ENCODE measurements around the gene CCHCR1.

The CCHCR1 gene

DNA sequence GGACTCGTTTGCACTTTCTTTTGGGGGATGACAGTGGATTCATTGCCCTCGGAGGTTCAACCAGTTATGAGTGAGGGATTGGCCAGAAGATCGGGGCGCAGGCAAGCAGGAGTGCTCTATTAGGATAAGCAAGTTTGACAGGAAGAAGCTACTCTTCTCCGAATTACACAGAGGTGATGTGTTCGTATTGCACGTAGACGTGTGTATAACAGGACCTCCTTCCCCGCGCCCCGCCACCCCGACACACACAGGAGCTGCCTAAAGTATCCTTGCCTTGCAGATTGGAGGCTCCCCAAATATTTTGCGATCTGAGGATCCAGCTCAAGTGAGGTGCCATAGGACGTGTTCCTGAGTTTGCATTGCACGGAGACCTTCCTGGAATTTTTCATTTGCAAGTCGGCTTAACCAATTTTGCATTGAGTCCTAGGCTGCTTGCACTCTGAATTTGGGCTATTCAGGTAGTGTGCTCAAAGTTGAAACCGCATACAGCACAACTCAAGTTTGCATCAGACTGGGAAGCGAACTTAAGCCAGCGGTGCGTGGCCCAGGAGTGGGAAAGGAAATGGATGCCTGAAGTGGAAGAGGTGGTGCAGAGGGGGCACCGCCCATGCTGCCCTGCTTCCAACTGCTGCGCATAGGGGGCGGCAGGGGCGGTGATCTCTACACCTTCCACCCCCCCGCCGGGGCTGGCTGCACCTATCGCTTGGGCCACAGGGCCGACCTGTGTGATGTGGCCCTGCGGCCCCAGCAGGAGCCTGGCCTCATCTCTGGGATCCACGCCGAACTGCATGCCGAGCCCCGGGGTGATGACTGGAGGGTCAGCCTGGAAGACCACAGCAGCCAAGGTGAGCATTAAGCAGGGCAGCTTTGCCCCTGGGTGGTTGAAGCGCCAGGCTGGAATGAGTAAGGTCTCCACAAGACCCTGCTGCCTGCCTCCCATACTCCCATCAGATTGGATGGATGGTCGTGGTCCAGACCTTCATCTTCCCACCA, 1.6 kb upstream of the CCHCR1 start:
- DNase-seq = no peak

DNA sequence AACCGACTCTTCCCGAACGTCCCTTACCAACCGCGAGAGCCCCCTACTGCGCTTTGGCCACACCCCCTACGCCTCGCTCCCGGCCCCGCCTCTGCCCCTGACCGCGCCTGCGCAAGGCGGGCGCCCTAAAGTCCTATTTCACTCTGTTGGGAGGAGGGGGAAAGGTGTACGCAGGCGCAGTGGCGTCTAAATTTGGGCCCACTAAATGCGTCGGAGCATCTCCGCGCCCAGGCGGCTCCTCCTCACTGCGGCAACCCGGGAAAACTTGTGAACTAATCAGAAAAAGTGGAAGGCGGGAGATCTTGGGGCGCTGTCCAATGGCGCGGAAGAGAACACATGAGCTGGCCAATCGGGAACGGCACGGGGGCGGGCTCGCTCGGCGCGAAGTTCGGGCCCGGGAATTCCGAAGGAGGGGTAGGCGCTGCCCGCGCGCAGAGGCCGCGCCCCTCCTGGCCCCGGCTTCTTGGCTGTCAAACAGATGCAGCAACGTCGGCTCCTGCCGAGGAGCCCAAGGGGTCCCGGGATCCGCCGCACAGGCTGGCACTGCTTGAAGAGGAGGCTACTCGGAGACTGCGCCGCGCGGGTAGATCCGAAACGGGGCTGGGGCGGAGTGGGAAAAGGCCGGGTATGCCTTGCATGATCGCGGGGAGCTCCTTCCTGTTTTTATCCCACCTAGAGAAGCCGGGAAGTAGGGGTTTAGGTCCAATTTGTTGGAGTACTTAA, 699 bp upstream of the CCHCR1 start, which contains the start of gene TCF19:
TCF19 (plus strand) TSS at position 450 of the 723 bp plus-strand sequence. CDS start 881 bp downstream, outside the sequence.
- peak; percentile 93 for DNase-seq

DNA sequence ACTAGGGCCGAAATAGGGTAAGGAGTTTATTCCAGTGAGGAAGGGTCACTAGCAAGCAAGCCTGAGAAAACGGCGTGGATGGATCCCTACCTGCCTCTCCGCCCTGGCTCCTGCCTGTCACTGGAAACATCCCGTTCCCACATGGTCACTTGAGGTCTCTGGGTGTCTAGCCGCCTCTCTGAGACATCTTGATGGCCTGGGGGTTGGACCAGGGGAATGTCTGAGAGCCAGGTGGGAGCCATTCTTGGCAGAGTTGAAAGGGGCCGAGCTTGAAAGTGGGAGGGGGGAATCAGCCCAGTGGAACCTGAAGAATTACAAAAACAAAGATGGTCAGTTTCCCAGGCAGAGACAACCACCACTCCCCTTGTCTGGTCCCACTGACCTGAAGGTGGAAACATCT, 961 bp downstream of the CCHCR1 start:
- DNase-seq = no peak

DNA sequence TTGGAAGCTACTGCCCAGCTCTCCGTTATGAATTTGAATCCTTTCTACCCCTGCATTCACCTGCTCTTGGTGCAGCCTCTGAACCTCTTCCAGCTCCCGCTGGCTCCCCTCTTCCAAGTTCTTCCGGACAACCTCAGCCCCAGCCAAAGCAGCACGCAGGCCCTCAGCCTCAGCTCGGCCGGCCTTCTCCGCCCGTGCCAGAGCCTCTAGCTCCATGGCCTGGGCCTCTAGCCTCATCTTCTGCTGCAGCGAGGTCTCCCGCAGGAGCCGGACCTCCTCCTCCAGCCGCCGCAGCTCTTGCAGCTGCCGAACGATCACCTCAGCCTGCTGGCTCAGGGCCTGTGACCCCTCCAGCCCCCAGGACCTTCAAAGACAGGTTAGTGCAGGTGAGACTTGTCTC, 3.2 kb downstream of the CCHCR1 start:
- DNase-seq = no peak

DNA sequence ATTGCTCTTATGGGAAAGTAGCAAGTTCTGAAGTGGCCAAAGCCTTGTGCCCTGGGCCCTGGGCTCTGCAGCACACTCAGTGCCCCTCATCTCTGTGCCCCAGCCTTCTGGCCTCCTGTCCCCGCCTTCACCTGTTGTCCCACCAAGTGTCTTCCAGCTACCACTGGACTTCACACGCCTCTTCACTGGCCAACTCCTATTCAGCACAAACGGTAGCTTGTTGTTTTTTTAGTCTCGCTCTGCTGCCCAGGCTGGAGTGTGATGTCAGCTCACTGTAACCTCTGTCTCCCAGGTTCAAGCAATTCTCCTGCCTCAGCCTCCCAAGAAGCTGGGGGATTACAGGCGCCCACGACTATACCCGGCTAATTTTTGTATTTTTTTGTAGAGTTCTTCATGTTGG, 4.8 kb downstream of the CCHCR1 start:
- no peak for DNase-seq

DNA sequence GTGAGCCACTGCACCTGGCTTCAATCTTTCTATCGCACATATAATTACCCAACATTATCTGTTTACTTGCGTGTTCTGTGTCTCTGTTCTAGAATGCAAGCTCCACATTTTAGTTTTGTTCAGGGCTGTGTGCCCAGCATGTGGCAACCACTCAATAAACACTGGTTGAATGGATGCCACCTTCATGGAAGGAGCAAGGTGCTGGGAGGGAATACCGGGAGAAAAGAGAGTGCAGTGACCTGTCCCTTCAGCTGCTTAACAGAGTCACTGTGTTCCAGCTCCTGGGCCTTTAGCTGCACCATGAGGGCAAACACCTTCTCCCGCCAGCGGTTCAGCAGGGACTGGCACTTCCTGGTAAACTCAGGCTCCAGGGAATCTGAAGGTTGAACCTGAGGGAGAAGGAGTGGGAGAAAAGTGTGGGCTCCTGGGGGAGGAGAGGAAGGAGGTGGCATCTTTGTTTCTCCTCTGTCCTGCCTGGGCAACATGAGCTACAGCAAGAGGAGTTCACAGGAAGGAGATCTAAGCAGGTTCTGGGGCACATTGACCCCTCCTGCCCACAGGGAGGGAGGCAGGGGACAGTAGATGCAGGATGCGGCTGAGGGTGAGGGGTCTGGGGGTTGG, 7.7 kb downstream of the CCHCR1 start:
- no peak for DNase-seq

DNA sequence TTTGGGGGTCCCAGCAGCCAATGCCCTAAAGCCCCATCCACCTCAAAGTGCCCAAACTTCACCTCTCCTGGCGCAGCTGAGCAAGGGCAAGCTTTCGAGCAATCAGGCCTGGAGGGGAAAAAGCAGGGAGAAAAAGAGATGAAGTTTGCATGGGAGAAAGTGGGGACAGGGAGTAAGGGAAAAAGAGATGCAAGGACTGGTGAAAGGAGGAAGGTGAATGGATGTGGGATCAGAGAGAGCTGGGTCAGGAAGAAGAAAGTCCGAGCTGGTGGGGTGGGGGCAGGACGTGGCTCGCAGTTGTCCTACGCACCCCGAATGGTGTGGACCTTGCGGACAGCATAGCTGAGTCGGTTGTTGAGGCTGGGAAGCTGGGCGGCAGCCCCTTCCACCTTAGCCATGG, 12.2 kb downstream of the CCHCR1 start:
- DNase-seq = no peak

DNA sequence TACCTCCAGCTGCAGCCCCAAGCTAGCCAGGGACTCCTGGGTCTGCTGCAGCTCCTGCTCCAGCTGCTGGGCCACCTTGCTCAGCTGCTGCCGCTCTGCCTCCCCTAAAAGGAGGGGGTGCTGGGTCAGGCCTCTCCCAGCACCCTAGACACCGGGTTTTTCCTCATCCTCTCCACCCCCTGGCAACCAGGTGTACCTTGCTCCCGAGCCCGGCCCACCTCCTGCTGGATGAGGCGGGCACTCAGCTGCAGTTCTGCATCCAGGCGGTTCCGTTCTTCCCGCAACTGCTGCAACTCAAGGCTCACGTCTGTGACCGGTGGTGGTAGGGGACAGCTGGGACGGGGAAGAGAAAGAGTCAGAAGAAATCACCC, 12.6 kb downstream of the CCHCR1 start:
- no peak for DNase-seq

DNA sequence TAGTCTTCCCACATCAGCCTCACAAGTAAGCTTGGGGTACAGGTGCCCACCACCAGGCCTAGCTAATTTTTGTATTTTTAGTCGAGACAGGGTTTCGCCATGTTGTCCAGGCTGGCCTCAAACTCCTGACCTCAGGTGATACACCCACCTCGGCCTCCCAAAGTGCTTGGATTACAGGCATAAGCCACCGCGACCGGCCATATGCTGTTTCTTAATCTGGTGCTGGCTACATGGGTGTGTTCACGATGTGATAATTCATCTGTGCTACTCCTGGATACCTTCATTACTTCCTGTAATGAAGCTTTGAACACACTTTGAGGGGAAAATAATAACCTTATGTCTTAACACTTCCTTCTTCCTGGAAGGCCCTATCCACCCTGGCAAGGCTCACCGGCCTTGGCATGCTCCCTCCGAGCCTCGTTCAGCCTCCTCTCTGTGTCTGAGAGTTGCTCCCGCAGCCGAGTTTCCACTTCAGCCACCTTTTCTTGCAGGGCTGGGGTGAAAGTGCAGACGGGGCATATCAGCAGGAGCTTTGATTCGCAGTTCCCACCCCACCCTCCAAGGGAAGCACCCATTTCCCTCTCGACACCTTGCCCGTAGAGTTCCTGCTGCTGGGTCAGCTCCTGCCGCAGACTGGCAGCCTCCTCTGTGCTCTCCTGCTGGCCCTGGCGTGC, 13.2 kb downstream of the CCHCR1 start:
- no peak for DNase-seq

DNA sequence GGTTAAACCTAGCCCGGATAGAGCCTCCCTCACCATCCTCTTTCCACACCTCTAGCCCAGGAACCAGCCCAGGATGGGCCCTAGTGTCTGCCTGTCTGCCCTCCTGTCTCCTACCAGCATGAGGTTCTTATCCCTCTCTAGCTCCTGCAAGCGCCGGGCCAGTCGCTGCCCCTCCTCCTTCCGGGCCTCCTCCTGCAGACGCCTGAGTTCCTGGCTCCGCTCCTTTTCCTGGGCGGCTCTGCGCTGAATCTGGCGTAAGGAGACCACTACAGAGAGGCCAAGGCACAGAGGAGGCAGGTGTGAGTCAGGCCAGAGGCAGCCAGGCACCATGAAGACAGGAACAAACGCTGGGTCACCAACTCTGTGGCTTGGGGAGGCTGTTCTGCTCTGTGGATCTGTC, 14.5 kb downstream of the CCHCR1 start:
- DNase-seq = no peak

DNA sequence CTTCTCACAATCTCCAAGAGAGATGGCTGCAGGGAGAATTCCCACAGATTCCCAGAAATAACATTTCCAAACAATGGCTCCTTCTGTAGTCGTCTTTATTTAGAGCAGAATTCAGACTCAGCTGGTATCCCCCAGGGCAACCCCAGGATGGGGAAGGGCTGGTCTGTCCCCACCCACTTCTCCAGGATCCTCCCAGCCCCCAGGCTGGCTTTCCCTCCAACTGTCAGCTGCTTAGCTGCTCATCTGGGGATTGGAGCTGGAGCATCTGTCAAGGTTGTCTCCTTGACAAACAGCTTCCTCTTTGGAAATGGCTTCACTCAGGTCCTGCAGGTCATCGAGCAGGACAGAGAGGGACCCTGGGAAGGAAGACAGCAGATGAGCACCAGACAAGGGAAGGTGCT, 15.2 kb downstream of the CCHCR1 start:
- no peak for DNase-seq

DNA sequence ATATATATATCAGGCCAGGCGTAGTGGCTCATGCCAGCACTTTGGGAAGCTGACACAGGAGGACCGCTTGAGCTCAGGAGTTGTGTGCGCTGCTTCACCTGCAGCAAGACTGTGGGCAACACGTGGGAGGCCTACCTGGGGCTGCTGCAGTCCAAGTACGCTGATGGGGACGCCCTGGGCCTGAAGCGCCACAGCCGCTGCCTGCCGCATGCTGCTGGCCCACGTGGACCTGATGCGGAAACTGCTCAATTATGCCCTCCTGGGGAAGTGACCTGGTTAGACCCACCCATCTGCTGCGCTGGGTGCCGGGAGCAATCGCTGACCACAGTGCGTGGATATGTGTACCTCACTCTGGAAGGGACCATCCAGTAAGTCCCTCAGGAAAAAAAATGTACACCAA, 17.0 kb downstream of the CCHCR1 start:
- DNase-seq = no peak

DNA sequence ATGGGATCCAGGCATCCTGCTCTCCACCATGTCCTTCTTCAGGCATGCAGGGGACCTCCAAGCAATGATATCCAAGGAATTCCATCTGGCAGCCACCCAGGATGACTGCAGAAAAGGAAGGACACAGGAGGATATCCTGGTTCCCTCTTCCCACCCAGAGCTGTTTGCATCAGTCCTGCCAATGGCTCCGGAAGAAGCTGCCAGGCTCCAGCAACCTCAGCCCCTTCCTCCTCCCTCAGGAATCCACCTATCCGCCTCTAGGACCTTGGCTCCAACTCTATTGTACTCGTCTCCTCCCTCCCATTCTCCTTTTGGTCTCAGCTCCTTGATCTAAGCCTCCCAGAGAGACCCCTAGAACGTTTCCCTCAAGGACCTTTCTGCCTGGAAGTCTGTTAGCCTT, 18.0 kb downstream of the CCHCR1 start:
- no peak for DNase-seq

DNA sequence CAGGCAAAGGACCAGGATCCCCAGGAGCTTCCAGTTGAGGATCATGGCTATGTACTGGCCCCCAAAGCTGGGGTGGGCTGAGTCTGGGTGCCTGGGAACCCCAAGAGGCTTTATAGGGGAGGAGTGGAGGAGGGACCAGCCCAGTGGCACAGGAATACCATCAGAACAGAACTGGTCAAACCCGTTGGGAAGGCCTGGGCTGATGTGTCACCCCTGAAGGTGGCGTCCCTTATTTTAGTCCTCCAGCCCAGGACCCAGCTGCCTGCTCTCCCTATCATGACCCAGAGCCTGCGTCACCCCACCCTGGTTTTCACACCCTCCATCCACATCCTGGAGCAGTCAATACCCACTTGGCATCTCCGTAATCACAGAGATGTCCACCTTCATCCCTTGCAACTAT, 18.6 kb downstream of the CCHCR1 start, which contains the start of gene PSORS1C2:
PSORS1C2 (minus strand) TSS at position 85 of the 400 bp plus-strand sequence; CDS start at position 45, 40 bp downstream.
- no peak for DNase-seq

DNA sequence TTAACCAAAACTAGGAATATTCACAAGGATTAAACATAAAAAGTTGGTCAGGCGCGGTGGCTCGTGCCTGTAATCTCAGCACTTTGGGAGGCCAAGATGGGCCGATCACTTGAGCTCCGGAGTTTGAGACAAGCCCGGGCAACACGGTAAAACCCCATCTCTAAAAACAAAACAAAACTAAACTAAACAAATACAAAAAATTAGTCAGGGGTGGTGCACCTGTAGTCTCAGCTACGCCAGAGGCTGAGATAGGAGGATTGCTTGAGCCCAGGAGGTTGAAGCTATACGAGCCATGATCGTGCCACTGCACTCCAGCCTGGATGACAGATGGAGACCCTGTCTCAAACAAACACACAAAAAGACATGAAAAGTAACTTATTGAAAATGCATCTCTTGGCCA, 21.9 kb downstream of the CCHCR1 start:
- no peak for DNase-seq

DNA sequence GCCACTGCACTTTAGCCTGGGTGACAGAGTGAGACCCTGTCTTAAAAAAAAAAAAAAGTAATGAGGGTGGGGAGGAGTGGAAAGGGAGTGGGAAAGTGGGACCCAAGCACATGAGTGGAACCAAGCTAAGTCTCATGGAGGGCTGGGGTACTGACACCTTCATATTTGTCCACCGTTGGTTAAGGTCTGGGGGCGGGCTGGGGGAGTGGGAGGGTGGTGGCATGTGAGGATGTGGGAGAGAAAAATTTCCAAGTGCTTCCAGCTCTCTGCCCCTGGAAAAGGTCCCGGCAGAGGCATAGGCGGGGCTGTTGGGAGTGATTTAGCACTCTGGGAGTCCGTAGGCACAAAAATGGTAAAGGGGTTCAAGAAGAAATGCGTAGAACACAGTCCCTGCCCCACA, 24.8 kb downstream of the CCHCR1 start:
- no peak for DNase-seq

DNA sequence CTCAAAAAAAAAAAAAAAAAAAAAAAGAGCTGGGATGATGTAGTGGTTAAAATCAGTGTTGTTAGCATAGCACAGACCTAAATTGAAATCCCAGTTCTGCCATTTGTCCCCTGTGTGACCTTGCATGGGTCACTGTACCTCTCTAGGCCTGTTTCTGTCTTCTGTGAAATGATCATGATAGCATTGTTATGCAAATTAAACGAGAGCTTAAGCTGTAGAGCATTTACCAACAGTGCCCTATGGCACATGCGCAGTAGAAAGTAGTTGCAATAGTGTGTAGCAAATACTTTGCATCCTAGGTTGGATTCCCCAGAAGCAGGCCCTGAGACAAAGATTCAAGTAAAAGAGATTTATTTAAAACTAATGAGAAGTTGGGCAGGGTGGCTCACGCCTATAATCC, 26.0 kb downstream of the CCHCR1 start:
- no peak for DNase-seq

DNA sequence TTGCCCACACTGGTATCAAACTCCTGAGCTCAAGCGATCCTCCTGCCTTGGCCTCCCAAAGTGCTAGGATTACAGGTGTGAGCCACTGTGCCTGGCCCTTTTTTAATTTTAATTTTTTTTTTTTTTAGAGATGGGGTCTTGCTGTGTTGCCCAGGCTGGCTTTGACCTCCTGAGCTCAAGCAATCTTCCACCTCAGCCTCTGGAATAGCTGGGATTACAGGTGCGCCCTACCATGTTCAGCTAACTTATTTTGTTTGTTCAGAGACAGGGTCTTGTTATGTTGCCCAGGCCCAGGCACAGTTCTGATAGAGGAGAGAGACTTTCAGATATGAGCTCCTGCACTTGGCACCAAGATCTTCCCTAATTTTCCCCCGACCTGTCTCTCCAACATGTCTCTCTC, 26.9 kb downstream of the CCHCR1 start:
- no peak for DNase-seq

DNA sequence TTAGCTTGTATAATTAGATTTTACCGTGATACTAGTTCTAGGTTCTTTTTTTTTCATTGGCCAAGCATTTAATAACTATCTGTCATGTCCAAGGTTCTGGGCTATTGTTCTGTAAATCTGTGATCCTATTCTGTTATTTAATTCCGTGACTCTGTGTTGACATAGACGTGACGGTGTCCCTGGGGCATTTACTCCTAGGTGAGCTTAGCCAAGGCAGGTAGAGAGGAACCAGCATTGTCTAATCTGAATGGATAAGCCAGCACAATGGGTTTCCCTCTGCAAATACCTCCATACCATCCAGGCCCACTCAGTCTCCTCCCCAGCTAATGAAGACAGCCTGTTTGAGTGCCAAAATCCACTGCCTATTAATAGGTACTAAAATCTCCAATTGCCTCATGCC, 28.5 kb downstream of the CCHCR1 start:
- no peak for DNase-seq

DNA sequence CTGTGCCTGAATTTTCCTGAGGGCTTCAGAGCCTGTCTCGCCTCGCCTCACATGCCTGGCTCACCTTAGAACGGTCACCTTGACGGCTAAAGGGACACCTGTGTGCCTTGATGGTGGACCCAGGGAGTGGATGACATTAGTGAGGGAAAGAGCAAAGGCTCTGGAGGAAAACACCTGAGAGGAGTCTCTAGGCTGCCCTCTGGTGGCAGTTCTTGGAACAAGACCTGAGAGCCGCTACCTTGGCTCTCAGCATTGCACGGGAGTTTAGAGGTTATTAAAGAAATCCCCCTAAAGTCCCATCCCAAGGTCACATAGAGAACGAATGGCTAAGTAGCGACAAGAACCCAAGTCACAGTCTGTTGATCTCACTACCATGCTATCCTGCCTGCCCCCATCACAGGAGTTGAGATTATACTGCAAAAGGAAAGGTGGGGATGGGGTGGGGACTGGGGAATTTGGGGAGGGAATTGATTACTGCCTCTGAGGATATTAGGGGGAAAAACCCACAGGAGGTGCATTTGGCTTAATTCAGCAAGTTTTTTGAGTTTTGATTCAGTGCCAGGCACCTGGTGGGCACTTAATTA, 29.4 kb downstream of the CCHCR1 start:
- DNase-seq = no peak

DNA sequence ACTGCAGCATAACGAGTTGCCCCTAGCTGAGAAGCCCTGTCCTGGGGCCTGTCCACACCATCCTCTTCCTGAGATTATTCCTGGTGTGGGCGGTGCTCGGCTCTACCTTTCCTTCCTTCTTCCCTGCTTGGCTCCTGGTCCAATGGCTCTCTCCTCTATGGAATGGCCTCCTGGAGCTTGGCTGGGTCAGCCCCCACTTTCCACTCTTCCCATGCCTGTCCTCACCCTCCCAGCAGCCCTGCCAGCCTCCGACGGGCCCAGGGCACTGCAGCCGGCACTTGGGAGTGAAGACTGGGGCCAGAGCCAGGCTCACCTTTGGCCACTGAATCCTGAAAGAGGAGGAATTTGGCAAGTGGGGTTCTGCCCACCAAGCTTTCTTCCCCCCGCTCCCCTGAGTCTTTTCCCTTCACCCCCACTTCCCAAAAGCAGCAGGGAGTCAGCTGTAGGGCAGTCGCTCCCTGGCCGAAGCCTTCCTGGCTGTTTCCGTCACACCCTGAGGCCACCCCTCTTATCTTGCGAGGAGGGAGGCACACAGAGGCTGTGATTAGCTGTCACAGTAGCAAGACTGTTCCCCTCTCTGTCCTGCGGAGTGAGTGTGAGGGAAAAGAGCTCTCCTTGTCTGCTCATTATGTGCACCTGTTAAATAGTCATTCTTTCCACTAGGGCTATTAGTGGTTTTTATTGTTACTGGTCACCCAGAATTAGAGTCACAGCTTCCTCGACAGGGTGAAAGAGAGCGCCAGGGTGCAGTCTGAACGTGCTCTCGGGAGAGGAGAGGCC, 31.0 kb downstream of the CCHCR1 start:
- DNase-seq = no peak

All from SHP77 treated with DMSO at 0.1 percent for 48 hours (cell line).